GM21423 (cell line): ENCODE results near the gene THSD4.
"Not testable (repeated sequence)": the region's sequence is repeated elsewhere in the genome, so short reads cannot be mapped to it uniquely, and the experiment has no call there.

Source experiments
- ATAC-seq: cut with Tn5 transposase; IDR thresholded peaks from one replicate; pipeline ENCODE4 v1.9.1; 2021; ENCODE audit warnings: mild to moderate bottlenecking, moderate library complexity; ENCODE audit not compliant: unreplicated experiment

THSD4 gene

DNA sequence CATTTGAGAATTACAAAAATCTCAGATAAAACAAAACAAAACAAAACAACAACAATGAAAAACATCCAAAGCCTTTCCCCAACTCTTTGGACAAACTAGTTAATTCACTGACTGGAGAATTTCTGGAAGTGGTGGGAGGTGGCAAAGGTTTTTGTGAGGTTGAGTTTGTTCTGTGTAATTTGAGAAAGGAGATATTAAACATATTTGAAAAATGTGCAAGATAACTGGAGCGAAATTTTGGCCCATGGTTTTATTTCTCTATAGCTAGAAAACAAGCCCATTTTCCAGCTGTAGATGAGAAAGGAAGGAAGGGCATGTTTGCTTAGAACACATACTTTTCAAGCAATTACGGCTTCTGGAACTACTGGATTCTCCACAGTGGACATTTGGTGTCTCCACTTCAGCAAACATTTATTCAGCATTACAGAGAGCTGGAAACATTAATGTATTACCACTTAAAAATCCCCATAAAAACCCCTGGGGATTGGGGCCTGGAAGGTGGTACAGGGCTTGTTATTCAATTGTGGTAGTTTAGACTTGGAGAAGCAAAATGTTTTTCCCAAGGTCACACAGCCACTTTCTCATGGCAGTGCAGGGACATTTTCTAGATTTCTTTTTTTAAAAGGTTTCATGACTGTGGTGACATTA, 135.8 kb downstream of the THSD4 start:
- ATAC-seq = no peak

DNA sequence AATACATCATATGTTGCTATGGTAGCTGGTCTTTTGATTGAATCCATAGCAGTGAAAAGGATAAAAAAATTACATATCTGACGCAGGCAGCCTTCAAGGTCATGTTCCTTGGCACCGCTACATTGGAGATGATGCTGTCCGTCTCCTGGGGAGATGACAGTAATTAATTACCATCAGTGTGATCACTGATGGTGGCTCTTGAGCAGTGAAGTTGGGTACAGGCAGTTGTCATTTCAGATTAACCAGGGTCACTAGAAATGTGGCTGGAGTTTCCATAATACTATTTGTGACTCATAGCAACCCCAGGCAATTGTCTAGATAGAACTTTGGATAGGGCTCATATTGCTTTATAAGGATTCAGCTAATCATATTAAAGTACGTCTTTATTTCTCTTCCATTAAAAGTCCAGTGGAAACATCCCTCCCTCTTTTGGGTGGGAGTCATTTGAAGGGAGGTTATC, 136.3 kb downstream of the THSD4 start:
- no peak for ATAC-seq

DNA sequence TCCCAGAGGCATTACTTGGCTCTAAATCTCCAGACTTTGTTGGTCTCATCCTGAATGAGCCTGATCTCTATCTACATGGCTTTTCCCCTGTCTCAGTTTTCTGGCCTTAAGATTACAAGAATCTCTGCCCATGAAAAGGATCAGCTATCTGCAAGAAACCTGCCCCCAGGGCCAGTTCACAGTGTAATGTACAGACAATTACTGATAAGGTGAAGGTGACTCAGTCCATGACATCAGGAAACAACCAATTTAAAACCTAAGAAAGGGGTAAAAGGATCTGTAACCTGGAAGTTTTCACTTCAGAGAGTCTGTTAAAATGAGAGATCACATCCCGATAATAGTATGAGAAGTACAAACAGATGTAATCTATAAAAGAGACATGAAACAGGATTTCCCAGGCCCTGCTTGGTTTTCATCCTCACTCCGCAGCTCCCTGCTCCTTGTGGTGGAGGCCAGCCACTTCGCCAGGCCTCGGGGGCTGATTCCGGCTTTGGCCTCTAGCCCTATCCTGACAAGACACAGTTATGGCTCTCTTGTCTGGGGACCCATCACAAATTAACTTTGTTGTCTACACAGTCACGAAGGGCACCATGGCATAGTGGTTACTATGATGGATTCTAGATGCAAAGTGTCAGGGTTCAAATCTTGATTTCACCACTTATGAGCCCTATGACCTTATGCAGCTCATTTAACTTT, 136.9 kb downstream of the THSD4 start:
- ATAC-seq = no peak

DNA sequence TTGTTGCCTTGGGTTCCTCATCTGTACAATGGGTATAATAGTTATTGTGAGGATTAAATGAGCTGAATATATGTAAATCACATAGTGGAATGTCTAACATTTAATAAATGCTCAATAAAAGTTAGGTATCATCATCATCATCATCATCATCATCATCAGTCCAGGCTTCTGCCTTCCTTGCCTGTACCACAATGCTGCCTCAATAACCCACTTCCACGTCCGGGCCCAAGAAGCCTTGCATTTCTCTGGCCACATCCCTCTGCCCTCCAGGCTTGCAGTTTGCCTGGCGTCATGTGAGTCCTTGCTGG, 137.4 kb downstream of the THSD4 start:
- ATAC-seq = no peak

DNA sequence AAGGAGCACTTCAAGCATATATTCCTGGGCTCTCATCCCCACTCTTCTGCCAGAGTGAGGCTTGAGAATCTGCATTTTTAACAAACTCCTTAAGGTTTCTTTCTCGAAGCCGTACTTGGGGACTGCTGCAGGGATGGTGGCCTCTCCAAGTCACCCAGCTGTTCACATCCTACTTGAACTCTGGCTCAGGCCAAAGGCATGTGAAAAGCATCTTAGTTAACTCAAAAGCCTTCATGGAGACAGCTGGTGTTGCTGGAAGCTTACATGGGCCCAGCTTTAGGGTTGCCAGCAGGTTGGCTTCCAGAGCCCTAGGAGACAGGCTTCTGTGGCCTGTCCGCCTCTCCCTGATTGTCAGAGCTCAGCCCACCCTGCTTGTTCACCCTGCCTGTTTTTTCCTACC, 139.2 kb downstream of the THSD4 start:
- no peak for ATAC-seq

DNA sequence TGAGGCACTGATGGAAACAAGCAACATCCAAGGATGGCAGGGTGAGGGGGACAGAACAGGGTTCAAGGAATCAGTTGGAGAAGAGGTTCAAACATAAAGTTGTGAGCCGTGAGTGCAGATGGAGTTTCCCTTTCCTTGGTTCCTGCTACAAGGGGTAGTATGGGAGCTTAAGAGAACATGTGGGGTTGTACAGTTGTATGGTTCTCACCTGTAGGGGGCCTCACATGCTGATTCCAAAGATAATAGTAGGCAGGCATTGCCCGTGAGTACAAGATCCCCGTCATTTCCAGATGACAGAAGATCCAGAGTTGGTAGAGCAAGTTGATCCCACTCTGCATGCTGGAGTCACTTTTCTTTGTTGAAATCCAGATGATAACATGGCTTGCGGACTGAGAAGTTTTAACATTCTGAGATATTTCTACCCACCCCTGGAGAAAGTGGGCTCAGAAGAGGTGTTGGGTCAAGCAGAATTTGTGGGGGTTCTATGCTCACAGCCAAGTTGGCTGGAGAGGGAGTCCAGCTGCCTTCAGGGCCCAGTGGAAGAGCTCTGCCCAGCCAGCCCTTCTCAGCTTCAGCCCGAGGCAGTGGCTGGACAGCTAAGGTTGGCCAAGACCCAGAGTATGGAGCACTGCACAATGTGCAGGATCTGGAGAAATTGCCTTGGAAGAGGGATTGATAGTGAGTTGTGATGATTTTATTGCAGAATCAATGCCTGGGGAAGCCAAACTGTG, 141.8 kb downstream of the THSD4 start:
- ATAC-seq = no peak

DNA sequence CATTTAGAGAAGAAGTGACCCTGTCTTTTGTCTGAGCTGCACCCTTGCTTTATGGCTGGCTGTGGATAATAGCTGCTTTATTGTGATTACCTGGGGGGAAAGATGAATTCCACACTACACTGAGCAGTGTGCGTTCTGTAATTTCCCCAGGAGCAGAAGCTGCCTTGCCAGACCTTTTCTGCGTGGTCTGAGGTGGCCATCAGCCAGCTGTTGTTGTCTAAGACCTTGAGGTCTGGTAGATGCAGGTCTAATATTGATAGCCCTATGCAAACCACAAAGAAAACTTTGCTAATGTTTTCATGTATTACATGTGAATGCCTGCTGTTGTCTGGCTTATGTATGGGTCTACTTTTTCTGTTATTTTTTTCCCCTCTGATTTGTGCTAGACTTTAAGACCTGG, 144.6 kb downstream of the THSD4 start:
- no peak for ATAC-seq

DNA sequence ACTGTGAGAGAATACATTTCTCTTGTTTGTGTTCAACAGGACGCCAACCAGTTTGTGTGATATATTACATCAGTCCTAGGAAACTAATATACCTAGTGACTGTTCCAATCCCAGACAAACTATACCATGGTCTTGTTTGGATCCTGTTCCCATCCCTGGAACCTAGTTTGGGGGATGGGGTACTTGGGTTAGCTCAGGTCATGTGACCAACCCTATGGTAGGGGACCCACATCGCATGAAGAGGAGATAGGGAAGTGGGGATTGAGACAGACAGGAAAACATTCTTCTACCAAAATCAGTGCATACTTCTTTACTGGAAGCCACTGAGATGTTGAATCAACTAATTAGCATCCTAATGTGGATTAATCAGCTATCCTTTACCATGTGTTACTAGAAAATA, 146.1 kb downstream of the THSD4 start:
- ATAC-seq = no peak

DNA sequence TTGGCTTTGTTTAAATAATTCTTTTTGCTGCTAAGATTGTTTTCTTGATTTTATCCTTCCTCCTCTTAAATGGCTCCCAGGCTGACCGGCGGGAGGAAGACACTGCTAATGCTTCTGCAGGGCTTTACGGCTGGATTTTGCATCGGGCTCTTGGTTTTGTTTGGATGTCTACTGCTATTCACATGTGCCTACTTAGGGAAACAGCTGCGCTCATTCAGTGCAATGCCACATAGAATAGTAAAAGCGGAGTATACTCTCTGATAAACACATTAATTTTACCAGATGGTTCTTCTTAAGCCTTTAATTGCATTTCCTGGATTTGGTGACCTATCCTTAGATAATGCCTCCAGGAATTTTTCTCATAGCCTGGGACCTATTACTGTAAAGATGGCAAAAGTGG, 146.6 kb downstream of the THSD4 start:
- ATAC-seq = no peak

DNA sequence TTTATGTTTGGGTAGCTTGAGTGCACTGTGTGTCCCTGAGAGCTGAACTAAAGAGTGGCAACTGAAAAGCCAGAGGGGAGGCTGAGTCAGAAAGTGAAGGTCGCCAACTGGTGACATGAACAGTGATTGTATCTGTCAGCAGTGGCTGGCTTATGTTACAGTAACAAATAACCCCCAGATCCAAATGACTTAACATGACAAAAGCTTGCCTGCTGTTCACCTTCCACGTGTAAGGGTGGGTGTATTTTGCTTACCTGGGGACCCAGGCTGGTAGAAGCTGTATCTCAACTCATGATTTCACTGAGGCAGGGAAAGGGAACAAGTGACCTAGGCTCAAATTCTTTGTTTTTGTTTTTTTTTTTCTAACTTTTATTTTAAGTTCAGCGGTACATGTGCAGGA, 147.3 kb downstream of the THSD4 start:
- ATAC-seq = no peak

DNA sequence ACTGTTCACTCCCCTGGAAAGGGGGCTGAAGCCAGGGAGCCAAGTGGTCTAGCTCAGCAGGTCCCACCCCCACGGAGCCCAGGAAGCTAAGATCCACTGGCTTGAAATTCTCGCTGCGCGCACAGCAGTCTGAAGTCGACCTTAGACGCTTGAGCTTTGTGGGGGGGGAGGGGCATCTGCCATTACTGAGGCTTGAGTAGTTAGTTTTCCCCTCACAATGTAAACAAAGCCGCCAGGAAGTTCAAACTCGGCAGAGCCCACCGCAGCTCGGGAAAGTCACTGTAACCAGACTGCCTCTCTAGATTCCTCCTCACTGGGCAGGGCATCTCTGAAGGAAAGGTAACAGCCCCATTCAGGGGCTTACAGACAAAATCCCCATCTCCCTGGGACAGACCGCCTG, 150.3 kb downstream of the THSD4 start:
- not testable (repeated sequence) for ATAC-seq

DNA sequence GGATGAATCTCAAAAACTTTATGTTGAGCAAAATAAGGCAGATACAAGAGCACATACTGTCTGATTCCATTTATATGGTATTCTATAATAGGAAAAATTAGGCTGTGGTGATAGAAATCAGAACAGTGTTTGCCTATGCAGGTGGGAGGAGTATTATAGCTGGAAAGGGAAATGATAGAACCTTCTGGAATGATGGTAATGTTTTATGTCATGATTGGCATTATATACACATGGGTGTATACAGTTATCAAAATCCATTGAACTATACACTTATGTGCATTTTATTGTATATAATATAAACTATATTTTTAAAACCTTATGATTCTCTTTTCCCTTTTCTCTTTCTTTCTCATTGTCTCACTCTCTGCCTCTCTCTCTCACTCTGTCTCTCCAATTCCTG, 156.1 kb downstream of the THSD4 start:
- no peak for ATAC-seq

DNA sequence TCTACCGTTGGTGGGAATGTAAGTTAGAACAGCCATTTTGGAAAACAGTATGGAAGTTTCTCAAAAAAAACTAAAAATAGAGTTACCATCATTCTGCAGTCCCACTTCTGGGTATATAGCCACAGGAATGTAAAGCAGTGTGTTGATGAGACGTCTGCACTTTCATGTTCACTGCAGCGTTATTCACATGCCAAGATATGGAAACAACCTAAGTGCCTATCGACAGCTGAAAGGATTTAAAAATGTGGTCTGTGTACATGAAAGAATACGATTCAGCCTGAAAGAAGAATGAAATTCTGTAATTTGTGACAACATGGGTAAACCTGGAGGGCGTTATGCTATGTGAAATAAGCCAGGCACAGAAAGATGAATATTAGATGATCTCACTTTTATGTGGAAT, 157.7 kb downstream of the THSD4 start:
- ATAC-seq = no peak

DNA sequence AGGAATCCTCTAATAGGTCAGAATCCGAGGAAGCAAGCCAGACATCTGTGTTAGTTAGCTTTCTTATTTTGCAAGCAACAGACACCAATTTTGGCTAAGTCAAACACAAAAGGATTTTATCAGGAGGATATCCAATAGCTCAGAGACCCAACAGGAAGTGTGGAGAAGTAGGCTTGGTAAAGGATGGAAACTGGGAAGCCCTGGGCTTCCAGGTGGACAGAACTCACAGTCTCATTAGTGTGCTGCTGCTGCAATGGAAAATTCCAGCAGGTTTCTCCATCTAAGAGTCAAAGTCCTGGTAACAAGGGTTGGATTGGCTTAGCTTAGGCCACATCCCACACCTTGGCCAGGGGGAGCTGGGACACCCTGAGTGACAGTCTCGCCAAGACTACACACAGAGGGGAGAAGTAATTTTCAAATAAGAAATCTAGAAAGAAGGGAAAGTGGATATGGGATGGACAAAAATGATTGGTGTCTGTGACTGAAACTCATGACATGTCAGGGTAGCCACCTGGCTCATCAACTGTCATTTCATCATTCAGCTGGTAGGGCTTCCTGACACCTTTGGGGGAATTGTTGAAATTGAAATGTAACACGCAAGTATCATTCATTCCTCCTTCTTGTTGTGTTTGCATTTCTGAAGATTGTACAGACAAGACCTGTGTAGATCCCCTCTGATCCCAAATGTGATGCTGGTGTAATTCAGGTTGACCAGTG, 158.6 kb downstream of the THSD4 start:
- no peak for ATAC-seq

DNA sequence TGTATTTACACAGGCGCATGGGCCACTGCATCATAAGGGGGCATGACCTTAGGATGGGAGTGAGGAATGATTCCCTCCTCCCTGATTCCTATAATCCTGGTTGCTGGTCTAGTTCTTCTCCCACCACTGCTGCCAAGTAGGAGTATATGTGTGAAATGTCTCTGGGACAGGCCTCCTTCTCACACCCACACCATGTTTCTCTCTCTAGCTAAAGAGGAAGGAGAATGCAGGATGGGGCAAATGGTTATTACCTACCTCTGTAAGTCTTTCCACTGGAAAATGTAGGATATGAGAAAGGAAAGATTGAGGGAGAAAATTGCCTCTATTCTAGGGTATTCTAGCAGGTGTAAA, 159.2 kb downstream of the THSD4 start:
- no peak for ATAC-seq

DNA sequence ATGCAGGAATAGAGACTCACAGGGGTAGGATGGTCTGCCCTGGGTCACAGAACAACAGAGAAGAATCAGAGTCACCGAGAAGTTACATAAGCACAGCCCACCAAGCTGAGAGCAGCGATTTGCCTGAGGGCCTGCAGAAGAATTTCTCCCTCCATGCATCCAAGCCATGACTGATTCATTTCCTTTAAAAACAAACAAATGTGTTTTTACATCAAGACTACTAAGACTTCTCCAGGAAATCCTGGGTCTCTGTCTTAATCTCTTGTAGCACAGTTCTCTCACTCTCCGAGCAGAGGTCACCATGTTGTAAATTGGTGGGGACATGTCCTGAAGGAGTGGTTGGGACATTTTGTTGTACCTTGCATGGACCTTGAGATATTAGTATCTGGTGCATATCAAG, 159.8 kb downstream of the THSD4 start:
- no peak for ATAC-seq

DNA sequence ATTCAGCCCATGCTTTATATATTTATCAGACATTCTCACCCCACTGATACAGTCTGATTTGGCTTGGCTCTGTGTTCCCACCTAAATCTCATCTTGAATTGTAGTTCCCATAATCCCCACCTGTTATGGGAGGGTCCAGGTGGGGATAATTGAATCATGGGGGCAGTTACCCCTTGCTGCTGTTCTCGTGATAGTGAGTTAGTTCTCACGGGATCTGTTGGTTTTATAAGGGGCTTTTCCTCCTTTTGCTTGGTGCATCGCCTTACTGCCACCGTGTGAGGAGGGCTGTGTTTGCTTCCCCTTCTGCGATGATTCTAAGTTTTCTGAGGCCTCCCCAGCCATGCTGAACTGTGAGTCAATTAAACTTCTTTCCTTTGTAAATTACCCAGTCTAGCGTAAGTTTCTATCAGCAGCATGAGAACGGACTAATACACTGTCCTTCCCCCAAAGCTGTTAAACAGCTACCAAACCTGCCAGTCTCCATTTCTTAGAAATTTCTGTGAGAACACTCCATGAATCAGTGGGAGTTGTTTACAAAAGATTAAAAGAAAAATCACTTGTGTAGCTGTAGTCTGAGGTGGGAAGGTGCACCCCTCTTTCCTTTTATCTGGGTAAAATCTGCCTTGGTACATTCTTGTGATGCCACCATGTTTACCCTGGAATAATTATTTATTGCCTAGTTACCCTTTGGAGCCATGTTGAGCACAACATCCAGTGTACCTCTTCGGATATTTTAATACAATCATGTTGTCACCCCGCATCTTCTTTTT, 160.5 kb downstream of the THSD4 start:
- no peak for ATAC-seq

DNA sequence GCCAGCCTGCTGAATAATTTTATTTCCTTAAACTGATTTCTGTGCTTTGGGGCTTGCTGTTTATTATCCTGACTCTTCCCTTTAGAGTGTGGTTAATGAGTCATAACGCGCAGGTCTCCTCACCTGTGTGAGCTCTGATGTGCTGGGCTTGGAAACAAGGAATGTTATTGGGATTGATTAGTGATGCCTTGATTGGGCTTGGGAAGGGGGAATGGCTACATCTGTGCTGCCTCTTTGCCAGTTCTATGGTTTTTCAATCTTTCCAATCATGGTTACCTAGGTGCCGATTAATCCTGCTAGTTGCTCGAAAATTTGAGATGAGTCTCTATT, 161.0 kb downstream of the THSD4 start:
- no peak for ATAC-seq

DNA sequence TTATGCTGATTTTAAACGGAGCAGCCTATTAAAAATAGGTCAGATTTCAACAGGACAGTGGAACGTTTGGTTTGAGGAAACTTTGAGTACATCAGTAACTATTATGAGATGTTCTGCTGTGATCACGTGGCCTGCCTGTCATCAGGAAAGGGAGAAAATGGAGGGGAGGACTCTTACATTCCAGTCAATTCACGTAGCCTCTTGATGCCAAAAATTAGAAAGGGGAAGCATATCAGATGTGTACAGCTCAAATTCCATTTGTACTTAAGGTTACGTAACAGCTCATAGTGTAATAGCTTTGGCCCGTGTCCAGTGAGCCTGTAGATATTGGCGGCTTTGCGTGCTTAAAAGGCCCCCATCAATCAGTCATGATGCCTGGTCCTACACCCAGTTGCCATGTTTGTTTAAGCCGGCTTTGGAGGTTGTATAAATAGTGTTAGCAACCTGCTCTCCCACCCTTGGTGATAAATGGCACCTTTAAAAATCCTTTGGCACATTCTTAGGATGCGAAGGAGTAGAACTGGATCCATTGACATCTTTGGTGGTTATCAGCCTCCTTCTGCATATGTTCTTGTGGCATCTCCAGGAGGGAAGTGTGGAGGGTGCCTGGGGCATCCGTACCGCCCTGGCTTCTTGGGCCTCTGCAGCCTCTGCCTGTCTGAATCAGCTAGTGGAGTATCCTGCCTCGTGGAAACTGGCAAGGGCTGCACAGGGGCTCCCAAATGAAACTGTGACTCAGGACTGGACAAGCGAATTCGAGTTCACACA, 163.9 kb downstream of the THSD4 start:
- ATAC-seq = no peak

DNA sequence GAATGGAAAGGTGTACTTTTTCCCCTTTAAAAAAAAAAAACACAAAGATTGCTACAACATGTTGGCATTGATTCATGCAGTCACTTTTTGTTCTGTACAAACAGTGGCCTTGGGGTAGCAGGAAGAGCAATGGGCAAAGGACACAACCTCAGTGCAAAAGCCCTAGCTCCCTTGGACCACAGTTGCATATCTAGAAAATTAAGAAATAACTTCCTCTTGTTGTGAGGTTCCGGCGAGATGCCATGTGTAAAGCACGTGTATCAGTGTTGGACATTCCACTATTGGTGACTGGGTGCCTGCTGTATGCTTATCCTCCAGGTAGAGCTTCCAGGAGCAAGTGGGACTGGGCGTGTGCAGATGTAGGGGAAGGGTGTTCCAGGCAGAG, 164.5 kb downstream of the THSD4 start:
- ATAC-seq = no peak

DNA sequence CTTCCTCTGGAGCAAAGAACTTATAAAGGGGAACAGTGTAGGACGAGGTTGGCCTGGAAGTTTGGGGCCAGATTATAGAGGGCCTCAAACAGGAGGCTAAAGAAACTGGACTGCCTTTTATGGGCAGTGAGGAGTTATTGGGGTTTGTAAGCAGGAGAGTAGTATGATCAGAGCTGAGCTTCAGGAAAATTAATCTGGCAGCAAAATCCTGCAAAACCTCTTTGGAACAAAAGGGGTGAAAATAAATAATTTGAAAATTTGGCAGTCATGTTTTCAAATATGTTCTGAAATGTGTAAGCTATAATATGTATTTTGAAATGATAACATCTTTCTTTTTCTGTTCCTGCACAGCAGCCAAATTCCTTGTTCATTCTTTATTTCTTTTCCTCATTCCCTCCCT, 164.9 kb downstream of the THSD4 start:
- no peak for ATAC-seq
